ENCODE measurements around the gene YTHDC1. TPM values are rescaled to one million over a fixed set of nuclear protein-coding genes. Genes with fewer than 3 reads are reported as not detected.
A peak's percentile ranks its signal among the peaks of the same experiment; 100 is the strongest.
"Not testable (repeated sequence)": the region's sequence is repeated elsewhere in the genome, so short reads cannot be mapped to it uniquely, and the experiment has no call there.

Gene YTHDC1
- 100 to 1,000 TPM in 4 of 5 experiments, 10 to 100 TPM in 1; 99.4 to 254 (median 219) TPM for total RNA-seq
- 10 to 100 TPM; 26.9 to 31.0 TPM for polyA plus RNA-seq
- 360 reads per million, percentile 97 among the genes with 10 or more reads in this experiment for total RNA-seq

DNA sequence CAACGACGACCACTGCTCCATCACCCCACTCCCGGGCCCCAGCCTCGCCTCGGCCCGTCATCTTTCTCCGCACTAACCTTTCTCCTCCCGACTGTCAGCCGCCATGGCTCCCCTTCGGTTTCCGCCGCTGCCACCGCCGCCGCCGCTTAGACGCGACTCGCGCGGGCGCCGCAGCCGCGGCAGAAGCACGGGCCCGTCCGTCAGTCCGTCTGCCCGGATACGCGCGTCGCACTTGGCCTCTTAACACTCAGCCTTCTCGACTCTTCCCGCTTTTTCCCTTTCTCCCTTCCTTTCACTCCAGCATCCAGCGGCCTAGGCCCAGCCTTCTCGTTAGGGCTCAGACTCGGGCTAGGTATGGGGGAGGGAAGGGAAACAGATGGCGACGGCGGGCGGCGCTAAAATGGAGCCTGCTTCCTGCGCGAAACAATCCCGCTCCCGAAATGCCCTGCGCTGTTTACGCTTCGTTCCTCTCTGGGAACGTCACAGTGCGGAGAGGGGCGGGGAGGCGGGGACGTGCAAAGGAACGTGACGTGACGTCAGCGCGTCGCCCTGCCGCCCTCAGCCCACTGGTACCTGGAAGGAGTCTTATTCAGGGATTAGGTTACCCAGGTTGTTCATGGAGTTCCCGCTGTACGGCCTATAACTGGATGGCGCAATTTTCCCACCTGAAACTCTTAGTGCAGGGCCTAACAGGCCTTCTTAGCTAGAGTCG, at the start of gene YTHDC1:
TSS of gene YTHDC1 (minus strand) at position 442 of the 712 bp plus-strand sequence. CDS start at position 105, 337 bp downstream.
- H3K9me3 ChIP-seq (ENCODE audit: control insufficient read depth in 2 of 3, low read length in 3 of 3) = no peaks in the 10 kb centered on the region
- DNase-seq (peak; percentile 84 to 97 (median 95)), ATAC-seq (peak; percentile 97)
- H3K27me3 Mint-ChIP-seq = peaks cover 0 to 20% (median 0%) of the 10 kb centered on the region in 5 donors
- H3K27ac Mint-ChIP-seq = peak within 1 kb of the TSS; percentile 97 to 100 (median 100)
- POLR2A ChIA-PET = interaction anchor here (0.5 to 1.8 kb wide), 8 partner anchors 9 to 807 kb away, joined by 3 to 4 read pairs (median 3); no protein-coding TSS in a partner anchor
- H3K9me3 Mint-ChIP-seq = no peaks in the 10 kb centered on the region
- H3K4me1 ChIP-seq (ENCODE audit: control insufficient read depth in 2 of 2, insufficient read depth in 2 of 2, low read length in 2 of 2) = peaks cover 26 to 35% of the 10 kb centered on the region in 2 donors
- H3K27me3 ChIP-seq (ENCODE audit: control insufficient read depth in 2 of 2, insufficient read depth in 2 of 2, low read length in 2 of 2) = no peaks in the 10 kb centered on the region
- peak within 1 kb of the TSS; percentile 100 for H3K4me3 ChIP-seq (ENCODE audit: low read length)
- peaks cover 16 to 48% (median 41%) of the 10 kb centered on the region in 7 donors for H3K4me1 Mint-ChIP-seq
- H3K36me3 ChIP-seq (ENCODE audit: control insufficient read depth in 2 of 3, insufficient read depth in 3 of 3, low read length in 3 of 3) = peaks cover 0 to 6% (median 0%) of the 10 kb centered on the region in 3 experiments
- CTCF ChIA-PET = interaction anchor here (1.0 to 1.2 kb wide), 3 partner anchors 14 to 26 kb away, joined by 3 to 4 read pairs (median 4); no protein-coding TSS in a partner anchor
- peaks cover 0 to 11% (median 7%) of the 10 kb centered on the region in 5 donors for H3K36me3 Mint-ChIP-seq
- peak within 1 kb of the TSS; percentile 94 to 100 (median 98) for H3K4me3 Mint-ChIP-seq
- peak within 1 kb of the TSS; percentile 96 for H3K27ac ChIP-seq (ENCODE audit: low read depth, low read length)
- intact Hi-C loops (cut with micrococcal nuclease) = loop anchor here (1.0 to 5.0 kb wide), 12 partner anchors 9 to 1412 kb away; partner anchors contain the start of genes CENPC (in 2 of the 2), SULT1B1 (in 2 of the 2) and UBA6 (in 2 of the 2)

DNA sequence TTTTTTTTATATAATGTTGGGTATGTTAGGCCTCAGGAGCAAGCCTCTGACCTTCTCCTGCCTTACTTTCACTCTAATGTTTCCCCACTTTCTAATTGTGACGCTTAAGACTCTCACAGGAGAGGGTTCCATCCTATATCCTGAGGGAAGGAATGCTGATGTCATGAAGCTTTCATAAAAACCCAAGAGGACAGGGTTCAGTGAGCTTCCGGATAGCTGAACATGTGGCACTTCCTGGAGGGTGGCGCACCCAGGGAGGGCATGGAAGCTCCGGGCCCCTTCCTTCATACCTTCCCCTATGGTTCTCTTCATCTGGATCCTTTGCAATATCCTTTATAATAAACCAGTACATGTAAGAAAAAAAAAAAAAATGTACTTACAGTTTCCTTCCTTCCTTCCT, 49.4 kb upstream of the YTHDC1 start:
- Histone ChIP-seq H3K9me3 (ENCODE audit: control insufficient read depth in 2 of 3, low read length in 3 of 3) (no peaks in the 10 kb centered on the region), H3K4me1 (ENCODE audit: control insufficient read depth in 2 of 2, insufficient read depth in 2 of 2, low read length in 2 of 2) (no peaks in the 10 kb centered on the region), H3K4me3 (ENCODE audit: low read length) (no peak overlapping the region), H3K27ac (ENCODE audit: low read depth, low read length) (no peak overlapping the region), H3K27me3 (ENCODE audit: control insufficient read depth in 2 of 2, insufficient read depth in 2 of 2, low read length in 2 of 2) (no peaks in the 10 kb centered on the region), H3K36me3 (ENCODE audit: control insufficient read depth in 2 of 3, insufficient read depth in 3 of 3, low read length in 3 of 3) (no peaks in the 10 kb centered on the region)
- Mint-ChIP-seq H3K4me1 (peaks cover 0 to 9% (median 5%) of the 10 kb centered on the region in 7 donors), H3K9me3 (peaks cover 0 to 5% (median 0%) of the 10 kb centered on the region in 11 donors), H3K27ac (no peak overlapping the region), H3K36me3 (peaks cover 0 to 3% (median 0%) of the 10 kb centered on the region in 5 donors), H3K27me3 (no peaks in the 10 kb centered on the region), H3K4me3 (no peak overlapping the region)
- no peak for ATAC-seq
- POLR2A ChIA-PET = no interaction called here
- no peak for DNase-seq
- CTCF ChIA-PET = no interaction called here
- intact Hi-C loops (cut with micrococcal nuclease) = no loop called here

DNA sequence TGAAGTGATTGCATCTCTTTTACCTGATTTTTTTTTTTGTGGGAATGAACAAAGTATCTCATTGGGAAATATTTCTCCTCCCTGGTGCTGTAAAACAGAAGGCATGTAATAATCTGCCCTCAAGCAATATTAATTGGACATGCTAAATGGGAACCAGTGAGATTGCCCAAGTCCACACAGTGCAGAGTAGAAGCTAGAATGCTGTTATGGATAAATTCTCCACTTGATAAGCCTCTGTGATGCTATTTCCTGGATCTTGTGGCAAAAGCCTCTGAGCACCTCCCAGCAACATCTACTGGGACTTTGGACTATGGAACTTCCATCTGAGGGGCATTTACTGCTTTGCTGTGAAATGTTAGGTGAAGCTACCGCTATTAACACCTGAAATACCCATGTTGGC, 46.9 kb upstream of the YTHDC1 start:
- Histone ChIP-seq H3K36me3 (ENCODE audit: control insufficient read depth in 2 of 3, insufficient read depth in 3 of 3, low read length in 3 of 3) (no peaks in the 10 kb centered on the region), H3K9me3 (ENCODE audit: control insufficient read depth in 2 of 3, low read length in 3 of 3) (no peaks in the 10 kb centered on the region), H3K27ac (ENCODE audit: low read depth, low read length) (no peak overlapping the region), H3K27me3 (ENCODE audit: control insufficient read depth in 2 of 2, insufficient read depth in 2 of 2, low read length in 2 of 2) (no peaks in the 10 kb centered on the region), H3K4me1 (ENCODE audit: control insufficient read depth in 2 of 2, insufficient read depth in 2 of 2, low read length in 2 of 2) (no peaks in the 10 kb centered on the region), H3K4me3 (ENCODE audit: low read length) (no peak overlapping the region)
- CTCF ChIA-PET = interaction anchor here (0.7 kb wide), 1 partner anchor 45 kb away, joined by 3 read pairs; no protein-coding TSS in a partner anchor
- no peak overlapping the region for H3K4me3 Mint-ChIP-seq
- peaks cover 0 to 7% (median 0%) of the 10 kb centered on the region in 11 donors for H3K9me3 Mint-ChIP-seq
- POLR2A ChIA-PET = no interaction called here
- H3K27me3 Mint-ChIP-seq = no peaks in the 10 kb centered on the region
- peaks cover 0 to 3% (median 0%) of the 10 kb centered on the region in 5 donors for H3K36me3 Mint-ChIP-seq
- H3K27ac Mint-ChIP-seq = no peak overlapping the region
- no peak for DNase-seq
- intact Hi-C loops (cut with micrococcal nuclease) = no loop called here
- no peak for ATAC-seq
- peaks cover 0 to 9% (median 5%) of the 10 kb centered on the region in 7 donors for H3K4me1 Mint-ChIP-seq

DNA sequence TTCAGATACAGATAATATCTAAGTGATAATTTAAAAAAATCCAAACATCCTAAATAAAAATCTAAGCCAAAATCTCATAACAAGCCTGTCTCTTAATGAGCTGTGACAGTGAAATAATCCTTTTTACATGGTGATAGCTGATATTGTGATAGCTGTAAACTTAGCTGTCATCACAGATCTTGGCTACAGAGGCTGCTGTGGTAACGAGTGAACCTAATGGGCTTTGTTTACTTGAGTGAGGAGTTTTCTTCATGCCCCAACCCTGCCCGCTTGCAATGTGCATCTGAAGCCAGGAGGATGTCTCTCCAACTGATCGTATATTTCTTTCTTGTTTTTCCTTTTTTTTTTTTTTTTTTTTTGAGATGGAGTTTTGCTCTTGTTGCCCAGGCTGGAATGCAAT, 41.5 kb upstream of the YTHDC1 start:
- H3K4me1 ChIP-seq (ENCODE audit: control insufficient read depth in 2 of 2, insufficient read depth in 2 of 2, low read length in 2 of 2) = no peaks in the 10 kb centered on the region
- Mint-ChIP-seq H3K36me3 (peaks cover 0 to 3% (median 0%) of the 10 kb centered on the region in 5 donors), H3K27me3 (peaks cover 0 to 7% (median 0%) of the 10 kb centered on the region in 5 donors), H3K4me3 (no peak overlapping the region), H3K4me1 (peaks cover 0 to 3% (median 0%) of the 10 kb centered on the region in 7 donors), H3K9me3 (peaks cover 0 to 7% (median 0%) of the 10 kb centered on the region in 11 donors), H3K27ac (no peak overlapping the region)
- intact Hi-C loops (cut with micrococcal nuclease) = no loop called here
- H3K9me3 ChIP-seq (ENCODE audit: control insufficient read depth in 2 of 3, low read length in 3 of 3) = no peaks in the 10 kb centered on the region
- H3K4me3 ChIP-seq (ENCODE audit: low read length) = no peak overlapping the region
- ATAC-seq (no peak), DNase-seq (no peak)
- CTCF ChIA-PET = no interaction called here
- no peaks in the 10 kb centered on the region for H3K27me3 ChIP-seq (ENCODE audit: control insufficient read depth in 2 of 2, insufficient read depth in 2 of 2, low read length in 2 of 2)
- H3K27ac ChIP-seq (ENCODE audit: low read depth, low read length) = no peak overlapping the region
- H3K36me3 ChIP-seq (ENCODE audit: control insufficient read depth in 2 of 3, insufficient read depth in 3 of 3, low read length in 3 of 3) = no peaks in the 10 kb centered on the region
- POLR2A ChIA-PET = no interaction called here

DNA sequence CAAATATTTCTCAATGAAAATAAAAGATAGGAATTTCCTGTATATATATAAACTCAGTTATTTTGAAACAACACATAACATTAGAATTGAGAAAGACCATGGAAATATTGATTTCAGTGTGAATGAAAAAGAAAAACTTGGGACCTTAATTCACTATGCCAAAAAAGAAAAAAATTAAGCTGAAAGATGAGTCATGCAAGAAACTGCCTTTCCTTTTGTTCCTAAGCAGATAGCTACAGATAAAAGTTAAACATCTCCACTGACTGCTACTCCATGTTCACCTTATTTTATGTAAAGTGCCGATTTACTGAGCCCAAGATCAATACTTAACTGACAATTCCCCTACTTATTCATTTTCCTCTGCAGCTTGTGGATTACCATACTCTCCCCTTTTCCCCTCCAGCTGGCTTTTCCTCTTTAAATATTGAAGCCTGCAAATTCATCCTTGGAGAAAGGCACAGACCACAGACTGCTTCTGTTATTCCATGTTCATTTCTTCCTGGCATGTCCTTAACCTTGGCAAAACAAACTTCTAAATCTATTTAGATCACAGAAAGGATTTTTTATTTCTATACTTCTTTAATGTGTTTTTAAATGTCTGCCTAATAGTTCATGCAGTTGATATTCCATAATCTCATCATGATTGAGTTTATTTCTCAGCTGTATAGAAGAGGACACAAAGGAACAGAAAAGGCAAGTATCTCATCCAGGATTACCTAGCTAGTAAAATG, 40.5 kb upstream of the YTHDC1 start:
- H3K4me1 Mint-ChIP-seq = peaks cover 0 to 3% (median 0%) of the 10 kb centered on the region in 7 donors
- H3K27me3 ChIP-seq (ENCODE audit: control insufficient read depth in 2 of 2, insufficient read depth in 2 of 2, low read length in 2 of 2) = no peaks in the 10 kb centered on the region

DNA sequence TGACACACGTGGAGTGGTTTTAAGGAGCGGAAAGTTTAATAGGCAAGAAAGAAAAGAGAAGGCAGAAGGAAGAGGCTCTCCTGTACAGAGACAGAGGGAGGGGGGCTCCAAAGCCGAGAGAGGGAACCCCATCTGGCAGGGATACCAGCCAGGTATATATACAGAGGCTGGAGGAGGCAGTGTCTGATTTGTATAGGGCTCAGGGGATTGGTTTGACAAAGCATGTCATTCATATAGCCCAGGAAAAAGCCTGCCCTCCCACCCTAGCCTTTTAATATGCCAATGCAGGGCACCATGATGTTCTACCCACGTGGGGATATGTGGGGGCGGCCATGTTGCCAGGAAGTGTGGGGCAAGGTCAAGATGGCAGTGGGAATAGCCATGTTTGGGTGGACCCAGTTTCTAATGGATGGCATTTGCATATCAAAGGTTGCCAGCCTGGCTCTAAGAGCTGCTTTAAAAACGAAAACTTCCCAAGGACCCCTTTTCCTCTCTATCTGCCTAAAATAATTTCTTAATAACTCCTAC, 39.6 kb upstream of the YTHDC1 start:
- DNase-seq; H3K36me3 ChIP-seq (ENCODE audit: control insufficient read depth in 2 of 3, insufficient read depth in 3 of 3, low read length in 3 of 3); CTCF ChIA-PET; H3K27me3 ChIP-seq (ENCODE audit: control insufficient read depth in 2 of 2, insufficient read depth in 2 of 2, low read length in 2 of 2); intact Hi-C loops (cut with micrococcal nuclease); POLR2A ChIA-PET; ATAC-seq; H3K4me3 Mint-ChIP-seq; H3K27ac ChIP-seq (ENCODE audit: low read depth, low read length); H3K4me1 Mint-ChIP-seq; H3K9me3 ChIP-seq (ENCODE audit: control insufficient read depth in 2 of 3, low read length in 3 of 3); H3K36me3 Mint-ChIP-seq; H3K4me3 ChIP-seq (ENCODE audit: low read length); H3K27ac Mint-ChIP-seq; H3K9me3 Mint-ChIP-seq; H3K4me1 ChIP-seq (ENCODE audit: control insufficient read depth in 2 of 2, insufficient read depth in 2 of 2, low read length in 2 of 2): not testable (repeated sequence)
- H3K27me3 Mint-ChIP-seq = peaks cover under 1 to 12% (median 8%) of the 10 kb centered on the region in 5 donors

More for the DNA sequence above, 40.5 kb upstream of the YTHDC1 start:
- DNase-seq (no peak), ATAC-seq (no peak)
- ChIA-PET POLR2A (no interaction called here), CTCF (no interaction called here)
- H3K27ac Mint-ChIP-seq = no peak overlapping the region
- intact Hi-C loops (cut with micrococcal nuclease) = no loop called here
- peaks cover 0 to 7% (median 2%) of the 10 kb centered on the region in 5 donors for H3K27me3 Mint-ChIP-seq
- Histone ChIP-seq H3K4me1 (ENCODE audit: control insufficient read depth in 2 of 2, insufficient read depth in 2 of 2, low read length in 2 of 2) (no peaks in the 10 kb centered on the region), H3K4me3 (ENCODE audit: low read length) (no peak overlapping the region), H3K27ac (ENCODE audit: low read depth, low read length) (no peak overlapping the region), H3K36me3 (ENCODE audit: control insufficient read depth in 2 of 3, insufficient read depth in 3 of 3, low read length in 3 of 3) (no peaks in the 10 kb centered on the region), H3K9me3 (ENCODE audit: control insufficient read depth in 2 of 3, low read length in 3 of 3) (no peaks in the 10 kb centered on the region)
- peaks cover 0 to 3% (median 0%) of the 10 kb centered on the region in 5 donors for H3K36me3 Mint-ChIP-seq
- H3K4me3 Mint-ChIP-seq = no peak overlapping the region
- H3K9me3 Mint-ChIP-seq = peaks cover 0 to 7% (median 0%) of the 10 kb centered on the region in 11 donors

Data from naive thymus-derived CD4-positive, alpha-beta T cell (primary cell).